D721Med (cell line): ENCODE results near the gene MED4.

Experiments
- DNase-seq: peaks from one replicate; pipeline ENCODE4 v3.0.0; 2011; ENCODE audit warnings: low spot score; ENCODE audit not compliant: insufficient read length
- FAIRE-seq: peaks from 2 replicates; lab custom pipeline; 2011; peaks lifted over from hg19 to GRCh38; lab: Jason Lieb, UNC
- TF ChIP-seq, protein P1 (sequence below): IDR thresholded peaks from 2 replicates; pipeline ENCODE4 v1.5.1; 2012; ENCODE audit warnings: mild to moderate bottlenecking, control low read depth; ENCODE audit not compliant: insufficient read depth; ENCODE audit errors: missing control alignments

MED4 gene

DNA sequence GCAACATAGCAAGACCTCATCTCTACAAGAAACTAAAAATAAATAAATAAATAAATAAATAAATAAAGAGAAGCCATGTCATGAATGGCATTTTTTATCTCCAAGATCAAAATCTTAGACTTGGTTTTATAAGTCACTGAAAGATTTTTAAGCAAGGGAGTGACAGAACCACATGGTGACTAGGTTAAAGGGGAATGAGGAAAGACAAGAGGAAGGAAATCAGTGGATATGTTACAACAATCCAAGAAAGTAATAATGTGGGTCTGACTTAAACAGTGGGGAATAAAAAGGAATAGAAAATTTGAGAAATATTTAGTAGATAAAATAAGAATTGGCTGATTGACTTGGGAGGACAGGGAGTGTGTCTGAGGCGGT lies 18.8 kb upstream of the MED4 start:
- TF ChIP-seq, protein P1, sequence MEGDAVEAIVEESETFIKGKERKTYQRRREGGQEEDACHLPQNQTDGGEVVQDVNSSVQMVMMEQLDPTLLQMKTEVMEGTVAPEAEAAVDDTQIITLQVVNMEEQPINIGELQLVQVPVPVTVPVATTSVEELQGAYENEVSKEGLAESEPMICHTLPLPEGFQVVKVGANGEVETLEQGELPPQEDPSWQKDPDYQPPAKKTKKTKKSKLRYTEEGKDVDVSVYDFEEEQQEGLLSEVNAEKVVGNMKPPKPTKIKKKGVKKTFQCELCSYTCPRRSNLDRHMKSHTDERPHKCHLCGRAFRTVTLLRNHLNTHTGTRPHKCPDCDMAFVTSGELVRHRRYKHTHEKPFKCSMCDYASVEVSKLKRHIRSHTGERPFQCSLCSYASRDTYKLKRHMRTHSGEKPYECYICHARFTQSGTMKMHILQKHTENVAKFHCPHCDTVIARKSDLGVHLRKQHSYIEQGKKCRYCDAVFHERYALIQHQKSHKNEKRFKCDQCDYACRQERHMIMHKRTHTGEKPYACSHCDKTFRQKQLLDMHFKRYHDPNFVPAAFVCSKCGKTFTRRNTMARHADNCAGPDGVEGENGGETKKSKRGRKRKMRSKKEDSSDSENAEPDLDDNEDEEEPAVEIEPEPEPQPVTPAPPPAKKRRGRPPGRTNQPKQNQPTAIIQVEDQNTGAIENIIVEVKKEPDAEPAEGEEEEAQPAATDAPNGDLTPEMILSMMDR: no peak
- no peak for FAIRE-seq
- no peak for DNase-seq

DNA sequence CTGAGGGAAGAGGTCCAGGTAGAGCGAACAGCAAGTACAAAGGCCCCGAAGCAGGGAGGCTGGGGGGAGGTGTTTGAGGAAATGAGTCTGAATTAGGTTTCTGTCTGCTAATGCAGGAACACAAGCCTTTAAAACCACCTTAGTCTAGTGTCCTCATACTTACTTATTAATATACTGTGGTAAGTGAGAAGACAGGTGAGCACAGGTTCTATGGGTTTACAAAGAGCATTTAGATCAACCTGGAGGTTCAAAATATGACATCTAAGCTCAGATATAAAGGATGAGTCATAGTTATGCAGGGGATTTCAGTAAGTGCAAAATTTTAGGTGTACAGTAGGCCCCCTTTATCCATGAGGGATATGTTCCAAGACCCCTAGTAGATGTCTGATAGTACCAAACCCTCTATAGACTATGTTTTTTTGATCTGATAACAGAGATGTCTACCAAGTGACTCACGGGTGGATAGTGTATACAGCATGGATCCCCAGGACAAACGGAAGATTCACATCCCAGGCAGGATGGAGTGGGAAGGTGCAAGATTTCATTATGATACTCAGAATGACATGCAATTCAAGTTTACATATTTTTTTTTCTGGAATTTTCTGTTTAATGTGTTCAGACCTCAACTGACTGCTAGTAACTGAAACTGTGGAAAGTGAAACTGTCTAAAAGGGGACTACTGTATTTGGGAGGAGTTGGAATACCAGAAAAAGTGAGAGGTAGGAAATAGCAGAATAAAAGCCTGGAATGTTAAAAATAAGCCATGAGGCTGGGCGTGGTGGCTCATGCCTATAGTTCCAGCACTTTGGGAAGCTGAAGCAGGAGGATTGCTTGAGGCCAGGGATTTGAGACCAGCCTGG lies 18.2 kb upstream of the MED4 start:
- FAIRE-seq: no peak
- TF ChIP-seq, protein P1: no peak
- no peak for DNase-seq

DNA sequence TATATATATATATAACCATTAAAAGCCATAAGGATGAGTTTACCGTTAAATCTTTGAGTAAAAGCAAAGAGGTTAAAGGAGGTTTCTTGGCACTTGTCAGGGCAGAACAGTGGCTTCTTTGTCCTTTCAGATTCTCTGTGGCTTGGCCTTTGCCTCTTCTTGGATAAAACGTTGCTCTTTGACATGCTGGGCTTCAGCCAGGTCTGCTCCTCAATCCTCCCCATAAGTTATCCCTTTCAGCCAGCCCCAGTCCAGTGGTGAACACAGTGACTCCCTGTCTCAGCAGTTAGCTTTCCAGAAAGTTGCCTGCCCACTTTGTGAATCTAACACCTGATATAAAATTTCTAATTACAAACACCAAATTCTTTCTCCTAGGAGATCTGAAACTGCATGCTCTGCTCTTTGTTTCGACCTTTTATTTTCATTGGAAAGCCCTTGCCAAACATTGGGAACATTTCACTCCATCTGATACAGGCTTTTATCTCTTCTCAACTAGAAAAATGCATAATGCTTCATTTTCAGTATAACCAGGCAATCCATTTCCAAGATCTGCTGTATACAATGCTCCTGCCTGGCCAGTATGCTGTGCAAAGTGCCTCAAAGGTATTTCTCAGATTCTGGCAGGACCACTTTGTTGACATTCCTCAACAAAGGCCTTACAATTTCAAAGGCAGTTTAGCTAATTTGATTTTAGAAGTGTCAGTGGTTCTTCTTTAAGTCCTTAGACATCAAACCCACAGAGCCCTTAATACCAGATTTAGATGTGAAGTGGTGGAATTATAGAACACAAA lies 16.2 kb upstream of the MED4 start:
- FAIRE-seq (no peak), DNase-seq (no peak)
- TF ChIP-seq, protein P1: no peak

DNA sequence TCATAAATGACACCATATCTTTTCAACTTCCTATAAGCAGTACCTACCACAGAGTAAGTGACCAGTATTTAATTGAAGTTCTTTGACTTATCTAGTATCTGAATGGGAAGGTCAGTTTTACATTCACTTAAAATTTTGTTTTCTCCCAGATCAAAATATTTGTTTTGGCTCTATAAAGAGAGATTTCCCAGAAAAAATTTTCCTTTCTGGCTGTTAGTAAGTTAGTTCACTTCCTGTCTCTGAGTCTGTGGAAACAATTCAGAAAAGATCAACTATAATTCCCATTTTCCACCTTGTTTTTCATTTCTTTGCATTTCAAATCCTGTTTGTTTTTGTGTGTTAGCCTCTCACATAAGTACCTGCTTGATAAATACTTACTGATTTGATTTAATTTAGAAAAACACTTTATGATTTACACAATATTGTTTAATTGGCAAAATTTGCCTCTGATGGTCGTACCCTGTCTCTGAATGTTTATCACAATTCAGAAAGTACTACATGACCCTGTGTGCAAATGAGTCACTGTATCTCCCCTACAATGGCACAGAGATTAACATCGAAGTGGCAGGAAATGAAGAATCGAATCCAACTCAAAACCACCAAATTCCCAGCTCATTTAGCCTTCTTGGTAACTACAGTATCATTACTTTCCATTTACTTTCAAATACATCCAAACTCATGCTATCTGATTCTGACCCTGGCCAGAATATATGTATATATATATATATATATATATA lies 15.4 kb upstream of the MED4 start:
- no peak for DNase-seq
- TF ChIP-seq, protein P1: no peak
- FAIRE-seq: no peak

DNA sequence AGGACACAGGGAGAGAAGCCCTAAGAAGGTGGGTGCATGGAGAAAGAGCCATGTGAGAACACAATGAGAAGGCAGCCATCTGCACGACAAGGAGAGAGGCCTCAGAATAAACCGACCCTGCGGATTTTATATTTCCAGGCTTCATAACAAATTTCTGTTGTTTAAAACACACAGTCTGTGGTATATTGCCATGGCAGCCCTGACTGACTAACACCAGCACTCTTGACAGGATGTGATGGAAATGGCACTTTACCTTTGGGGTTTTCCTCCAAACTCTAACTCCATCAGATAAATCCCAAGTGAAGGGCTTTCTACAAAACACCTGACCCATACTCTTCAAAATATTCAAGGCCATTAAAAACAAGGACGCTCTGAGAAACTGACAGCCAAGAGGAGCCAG lies 13.2 kb upstream of the MED4 start:
- FAIRE-seq: no peak
- TF ChIP-seq, protein P1: no peak
- no peak for DNase-seq

DNA sequence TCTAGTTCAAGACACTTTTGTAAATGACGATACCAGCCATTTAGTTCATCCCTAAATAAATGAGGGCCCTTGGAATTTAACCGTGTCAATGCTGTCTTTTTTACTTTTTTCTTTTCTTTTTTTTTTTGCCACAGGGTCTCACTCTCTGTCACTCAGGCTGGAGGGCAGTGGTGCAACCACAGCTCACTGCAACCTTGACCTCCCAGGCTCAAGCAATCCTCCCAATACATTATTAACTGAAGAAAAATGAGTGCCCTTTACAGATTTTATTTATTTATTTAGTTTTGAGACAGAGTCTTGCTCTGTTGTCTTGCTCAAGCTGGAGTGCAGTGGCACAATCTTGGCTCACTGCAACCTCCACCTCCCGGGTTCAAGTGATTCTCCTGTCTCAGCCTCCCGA lies 2.9 kb upstream of the MED4 start:
- TF ChIP-seq, protein P1: no peak
- DNase-seq (no peak), FAIRE-seq (no peak)
